A673 (cell line): ENCODE results near the gene HTR1D.

ENCODE experiments used
- EZH2 ChIP-seq: fragments of 200-600 bp; sonication (generic); IDR thresholded peaks from 2 replicates; pipeline ENCODE4 v1.6.1; 2017; ENCODE audit warnings: borderline replicate concordance, low read depth, mild to moderate bottlenecking, mixed read lengths, antibody characterized with exemption, low read length; ENCODE audit not compliant: poor library complexity, severe bottlenecking
- TF ChIP-seq, protein P1 (sequence below): fragments of 300-800, 200-600 bp; sonication (generic); conservative IDR thresholded peaks from 2 replicates; pipeline ENCODE4 v1.5.1; 2017; ENCODE audit warnings: low read depth, mild to moderate bottlenecking, antibody characterized with exemption, low read length, moderate library complexity, mixed read lengths

DNA sequence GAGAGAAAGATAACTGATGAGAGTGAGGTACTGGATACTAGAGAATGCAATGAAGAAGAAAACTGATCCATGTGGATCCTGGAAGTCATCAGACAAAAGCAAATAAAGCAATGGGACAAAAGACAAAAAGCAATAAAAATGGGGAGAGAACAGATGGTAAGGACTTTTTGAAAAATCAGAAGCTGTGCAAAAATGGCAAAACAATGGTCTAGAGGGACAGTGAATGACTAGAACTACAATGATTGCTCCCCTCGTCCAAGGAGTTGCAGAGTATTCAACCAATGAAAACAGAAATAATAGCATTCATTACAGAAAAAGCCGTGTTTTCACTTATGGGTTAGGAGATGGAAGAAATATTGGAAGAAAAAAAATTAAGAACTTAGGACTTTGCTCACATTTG lies 67.2 kb downstream of the HTR1D start:
- TF ChIP-seq, protein P1, sequence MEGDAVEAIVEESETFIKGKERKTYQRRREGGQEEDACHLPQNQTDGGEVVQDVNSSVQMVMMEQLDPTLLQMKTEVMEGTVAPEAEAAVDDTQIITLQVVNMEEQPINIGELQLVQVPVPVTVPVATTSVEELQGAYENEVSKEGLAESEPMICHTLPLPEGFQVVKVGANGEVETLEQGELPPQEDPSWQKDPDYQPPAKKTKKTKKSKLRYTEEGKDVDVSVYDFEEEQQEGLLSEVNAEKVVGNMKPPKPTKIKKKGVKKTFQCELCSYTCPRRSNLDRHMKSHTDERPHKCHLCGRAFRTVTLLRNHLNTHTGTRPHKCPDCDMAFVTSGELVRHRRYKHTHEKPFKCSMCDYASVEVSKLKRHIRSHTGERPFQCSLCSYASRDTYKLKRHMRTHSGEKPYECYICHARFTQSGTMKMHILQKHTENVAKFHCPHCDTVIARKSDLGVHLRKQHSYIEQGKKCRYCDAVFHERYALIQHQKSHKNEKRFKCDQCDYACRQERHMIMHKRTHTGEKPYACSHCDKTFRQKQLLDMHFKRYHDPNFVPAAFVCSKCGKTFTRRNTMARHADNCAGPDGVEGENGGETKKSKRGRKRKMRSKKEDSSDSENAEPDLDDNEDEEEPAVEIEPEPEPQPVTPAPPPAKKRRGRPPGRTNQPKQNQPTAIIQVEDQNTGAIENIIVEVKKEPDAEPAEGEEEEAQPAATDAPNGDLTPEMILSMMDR, result no peak
- no peak for TF ChIP-seq EZH2
